HG03571 (cell line): ENCODE data around the gene TAAR5.
"Not testable (repeated sequence)": the region's sequence is repeated elsewhere in the genome, so short reads cannot be mapped to it uniquely, and the experiment has no call there.

Source experiments
- ATAC-seq: cut with Tn5 transposase; IDR thresholded peaks from one replicate; pipeline ENCODE4 v1.9.1; 2021; ENCODE audit not compliant: unreplicated experiment

TAAR5 gene, protein sequence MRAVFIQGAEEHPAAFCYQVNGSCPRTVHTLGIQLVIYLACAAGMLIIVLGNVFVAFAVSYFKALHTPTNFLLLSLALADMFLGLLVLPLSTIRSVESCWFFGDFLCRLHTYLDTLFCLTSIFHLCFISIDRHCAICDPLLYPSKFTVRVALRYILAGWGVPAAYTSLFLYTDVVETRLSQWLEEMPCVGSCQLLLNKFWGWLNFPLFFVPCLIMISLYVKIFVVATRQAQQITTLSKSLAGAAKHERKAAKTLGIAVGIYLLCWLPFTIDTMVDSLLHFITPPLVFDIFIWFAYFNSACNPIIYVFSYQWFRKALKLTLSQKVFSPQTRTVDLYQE

DNA sequence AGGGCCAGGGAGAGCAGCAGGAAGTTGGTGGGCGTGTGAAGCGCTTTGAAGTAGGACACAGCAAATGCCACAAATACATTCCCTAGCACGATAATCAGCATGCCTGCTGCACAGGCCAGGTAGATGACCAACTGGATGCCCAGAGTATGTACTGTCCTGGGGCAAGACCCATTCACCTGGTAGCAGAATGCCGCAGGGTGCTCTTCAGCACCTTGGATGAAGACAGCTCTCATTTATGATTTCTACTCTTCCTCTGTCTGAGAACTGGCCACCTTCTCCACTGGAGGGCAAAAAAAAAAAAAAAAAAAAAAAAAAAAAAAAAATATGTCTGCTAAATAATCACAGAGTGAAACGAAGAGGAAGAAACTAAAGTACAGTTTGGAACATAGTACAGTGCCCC lies at the start of gene TAAR5:
TSS of gene TAAR5 (minus strand) at position 288 of the 400 bp plus-strand sequence. CDS start at position 233, 55 bp downstream.
- ATAC-seq = no peak

GRCh38 chr6:132637135-132637534 lies 47.6 kb upstream of the TAAR5 start:
- not testable (repeated sequence) for ATAC-seq

DNA sequence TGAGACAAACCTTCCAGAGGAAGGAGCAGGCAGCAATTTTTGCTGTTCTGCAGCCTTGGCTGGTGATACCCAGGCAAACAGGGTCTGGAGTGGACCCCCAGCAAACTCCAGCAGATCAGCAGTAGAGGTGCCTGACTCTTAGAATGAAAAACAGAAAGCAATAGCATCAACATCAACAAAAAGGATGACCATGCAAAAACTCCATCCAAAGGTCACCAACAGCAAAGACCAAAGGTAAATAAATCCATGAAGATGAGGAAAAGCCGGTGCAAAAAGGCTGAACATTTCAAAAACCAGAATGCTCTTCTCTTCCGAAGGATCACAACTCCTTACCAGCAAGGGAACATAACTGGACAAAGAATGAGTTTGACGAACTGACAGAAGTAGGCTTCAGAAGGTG lies 46.4 kb upstream of the TAAR5 start:
- ATAC-seq = not testable (repeated sequence)

GRCh38 chr6:132635288-132635687 lies 45.7 kb upstream of the TAAR5 start:
- not testable (repeated sequence) for ATAC-seq

GRCh38 chr6:132634796-132635195 lies 45.3 kb upstream of the TAAR5 start:
- no peak for ATAC-seq

GRCh38 chr6:132633362-132633761 lies 43.8 kb upstream of the TAAR5 start:
- no peak for ATAC-seq

- no peak for ATAC-seq
These were observed 34.6 kb upstream of the TAAR5 start, which contains the start of gene TAAR2 for GRCh38 chr6:132624175-132624574. Gene TAAR2 (minus strand): TSS chr6:132624275. CDS start chr6:132624275, 0 bp downstream.

DNA sequence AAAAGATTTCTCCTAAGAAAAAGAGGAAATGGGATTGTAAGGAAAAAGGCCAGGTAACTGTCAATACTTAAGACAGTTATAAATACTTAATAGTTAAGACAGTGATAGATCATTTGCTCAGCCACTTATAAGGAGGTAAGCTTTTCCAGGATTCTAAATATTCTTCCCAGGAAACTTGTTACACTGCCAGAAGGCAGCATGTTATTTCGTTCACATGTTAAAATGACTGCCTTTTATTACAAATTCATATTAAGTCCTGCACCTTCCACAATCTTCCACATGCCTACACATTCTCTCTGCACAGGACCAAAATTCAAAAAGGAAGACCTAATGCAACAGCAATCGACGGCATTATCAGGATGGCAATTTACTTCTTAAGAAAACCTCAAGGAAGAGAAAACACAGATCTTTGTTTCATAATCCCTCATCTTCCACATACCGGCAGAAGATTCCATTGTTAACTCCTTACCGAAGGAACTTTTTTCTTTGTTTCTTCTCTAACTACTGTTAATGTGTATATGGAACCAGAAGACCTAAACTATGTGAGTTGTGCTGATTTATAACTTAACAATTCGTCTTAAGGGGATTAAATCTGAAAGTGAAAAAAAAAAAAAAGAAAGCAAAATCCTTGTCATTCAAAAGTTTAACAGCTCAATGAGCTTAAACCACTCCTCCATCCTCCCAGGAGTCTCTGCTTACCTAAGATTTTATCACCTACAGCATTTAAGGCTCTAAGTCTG lies 33.7 kb upstream of the TAAR5 start:
- ATAC-seq = no peak

DNA sequence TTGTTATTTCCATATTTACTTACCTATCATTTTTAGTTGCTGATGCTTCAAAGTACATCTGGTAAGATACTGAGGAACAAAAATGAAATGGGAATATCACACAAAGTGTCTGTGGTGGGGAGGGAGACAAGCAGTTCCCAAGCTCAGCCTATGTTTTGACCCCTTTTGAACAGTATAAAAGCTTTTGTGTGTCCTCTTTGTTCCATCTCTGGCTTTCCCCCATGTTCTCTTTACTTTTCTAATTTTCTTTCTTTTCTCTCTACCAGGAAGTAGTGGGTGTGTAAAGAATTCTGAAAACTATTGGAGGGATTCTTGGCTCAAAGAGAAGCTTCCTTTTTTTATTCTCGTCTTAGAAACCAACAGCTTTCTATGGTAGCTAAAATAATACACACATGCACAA lies 27.1 kb upstream of the TAAR5 start:
- ATAC-seq = no peak

GRCh38 chr6:132614554-132614953 lies 25.0 kb upstream of the TAAR5 start:
- ATAC-seq = no peak

GRCh38 chr6:132612449-132613108 lies 23.0 kb upstream of the TAAR5 start:
- ATAC-seq = no peak

DNA sequence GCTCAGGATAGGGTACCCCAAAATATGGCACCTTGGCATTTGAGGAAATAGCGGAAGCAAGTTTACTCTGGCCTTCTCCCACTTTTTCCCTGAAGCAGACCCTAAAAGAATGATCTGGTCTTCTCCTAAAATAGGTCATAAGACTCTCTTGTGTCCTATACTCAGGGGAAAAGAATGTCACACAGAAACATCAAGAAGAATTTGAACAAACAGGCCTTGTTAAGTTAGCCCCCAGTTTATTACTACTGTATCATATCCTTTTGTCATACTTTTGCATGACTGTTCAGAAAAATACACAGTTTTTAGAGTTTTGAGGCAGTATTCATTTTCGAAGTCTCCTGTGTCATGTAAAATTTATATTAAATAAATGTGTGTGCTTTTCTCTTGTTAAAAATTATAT lies 22.1 kb upstream of the TAAR5 start:
- no peak for ATAC-seq

GRCh38 chr6:132607544-132608233 lies 18.1 kb upstream of the TAAR5 start:
- ATAC-seq = peak; percentile 95

DNA sequence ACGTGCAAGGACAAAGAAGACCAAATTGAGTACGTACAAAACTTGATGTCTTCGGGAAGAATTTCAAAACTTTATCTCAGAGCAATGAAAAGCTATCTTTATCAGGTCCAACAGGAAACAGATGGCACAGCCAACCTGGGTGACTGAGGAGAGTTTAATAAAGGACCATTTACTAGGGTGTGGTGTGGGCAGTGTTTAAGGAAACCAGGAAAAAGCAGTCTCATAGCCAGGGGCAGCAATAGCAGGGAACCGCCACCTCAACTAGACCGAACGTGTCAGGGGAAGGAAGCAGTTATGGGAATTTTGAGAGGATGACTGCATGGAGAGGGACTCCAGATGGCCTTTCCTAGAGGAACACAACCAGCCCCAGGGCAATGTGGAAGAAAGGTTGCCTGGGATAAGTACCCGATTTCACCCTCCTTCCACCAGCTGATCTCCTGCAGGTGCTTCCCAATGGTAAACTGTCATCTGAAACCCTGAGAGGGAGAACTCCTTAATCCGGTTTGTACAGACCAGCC lies 15.2 kb upstream of the TAAR5 start:
- no peak for ATAC-seq

GRCh38 chr6:132600900-132601299 lies 11.4 kb upstream of the TAAR5 start:
- not testable (repeated sequence) for ATAC-seq

DNA sequence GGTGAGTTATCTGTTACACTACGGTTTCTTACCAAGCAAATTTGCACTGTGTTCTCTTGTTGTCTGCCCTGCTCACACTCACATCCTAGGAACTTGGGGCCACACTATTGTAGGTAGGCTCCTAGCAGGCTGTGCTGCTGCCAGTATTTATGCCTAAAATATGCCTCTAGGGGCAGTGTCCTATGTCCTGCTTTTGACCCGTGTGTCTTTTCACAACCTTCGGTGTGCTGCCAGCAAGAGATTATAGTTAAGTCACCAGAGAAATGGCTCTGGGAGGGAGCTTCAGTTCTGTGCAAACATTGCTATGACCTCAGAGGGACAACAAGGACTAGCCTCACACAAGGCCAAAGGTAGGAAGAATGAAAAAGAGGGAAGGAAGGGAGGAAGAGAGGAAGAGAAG lies 8.9 kb upstream of the TAAR5 start:
- ATAC-seq = peak; percentile 76

DNA sequence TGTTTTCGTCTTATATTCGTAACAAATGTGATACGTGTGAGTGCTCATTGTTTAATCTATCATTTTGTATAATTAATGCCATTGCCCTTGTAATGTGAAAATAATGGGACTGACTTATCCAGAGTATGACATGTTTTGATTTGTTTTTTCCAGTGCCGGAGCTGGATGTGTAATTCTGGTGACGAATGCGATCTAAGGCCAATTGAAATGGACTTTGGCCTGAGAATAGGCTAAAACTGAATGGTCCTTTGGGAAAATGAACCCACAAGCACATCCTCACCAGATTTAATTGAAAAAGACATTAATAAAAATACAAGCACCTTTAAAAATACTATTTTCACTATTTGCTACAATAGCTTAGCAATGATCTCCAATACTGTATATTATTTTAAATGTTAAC lies 6.7 kb upstream of the TAAR5 start:
- ATAC-seq = no peak

DNA sequence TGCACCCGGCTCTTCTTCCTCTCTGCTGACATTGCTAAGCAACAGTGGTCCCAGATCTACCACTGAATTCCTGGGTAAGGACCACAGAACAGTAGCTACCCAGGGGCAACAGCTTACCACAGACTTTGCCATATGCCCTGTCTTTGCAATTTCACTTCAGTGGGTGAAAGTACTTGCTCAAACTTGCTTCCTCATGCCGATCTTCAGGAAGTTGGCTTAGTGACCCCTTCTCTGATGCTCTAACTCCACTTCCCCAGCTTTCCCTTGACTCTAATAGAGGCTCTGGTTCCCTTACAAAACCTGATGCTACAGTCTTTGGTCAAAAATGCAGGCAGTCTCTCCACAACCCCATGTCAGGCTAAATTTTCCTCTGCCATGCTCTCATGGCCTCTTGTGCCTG lies 3.3 kb upstream of the TAAR5 start:
- no peak for ATAC-seq

- ATAC-seq = no peak
These were observed 821 bp upstream of the TAAR5 start for GRCh38 chr6:132590362-132590761.

DNA sequence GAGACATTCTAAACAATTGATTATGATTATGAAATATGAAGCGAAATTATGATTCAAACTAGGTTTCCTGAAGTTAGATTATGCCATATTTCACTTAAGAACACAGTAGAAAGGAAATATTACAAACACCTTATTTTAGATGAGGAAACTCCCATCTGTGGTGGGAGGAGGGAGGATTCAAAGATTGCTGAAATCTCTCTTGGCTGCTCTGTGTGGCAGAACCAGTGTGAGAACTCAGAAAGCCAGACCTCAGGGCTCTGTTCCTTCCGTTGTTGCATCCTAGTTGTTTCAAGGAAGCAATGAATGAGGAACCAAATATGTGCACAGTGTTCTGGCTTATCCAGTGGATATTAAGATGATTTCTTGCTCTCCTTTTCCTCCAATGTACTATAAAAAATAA lies 2.1 kb downstream of the TAAR5 start:
- no peak for ATAC-seq

GRCh38 chr6:132584698-132585097 lies 4.8 kb downstream of the TAAR5 start:
- no peak for ATAC-seq
